GM06990 (cell line): ENCODE results near the gene ADORA2B.

Source experiments
- DNase-seq: peaks from one replicate; pipeline ENCODE4 v3.0.0-alpha.2; 2011; ENCODE audit not compliant: insufficient read length; ENCODE audit errors: extremely low read depth
- H3K27me3 ChIP-seq: replicated peaks from 2 replicates; pipeline ENCODE4 v1.6.0; 2011; ENCODE audit warnings: low read length; ENCODE audit not compliant: control insufficient read depth, insufficient read depth
- H3K36me3 ChIP-seq: 2 replicates; pipeline ENCODE4 v1.5.1; 2011; ENCODE audit warnings: low read length; ENCODE audit not compliant: control insufficient read depth, insufficient read depth
- H3K4me3 ChIP-seq: replicated peaks from 2 replicates; pipeline ENCODE4 v1.5.1; 2011; ENCODE audit warnings: low read depth, mild to moderate bottlenecking, control low read depth, low read length
- TF ChIP-seq, protein P1 (sequence below): IDR thresholded peaks from 2 replicates; pipeline ENCODE4 v1.5.1; 2011; ENCODE audit warnings: low read length, control low read depth, mild to moderate bottlenecking, inconsistent platforms; ENCODE audit not compliant: insufficient read depth, poor library complexity, severe bottlenecking

The ADORA2B gene

DNA sequence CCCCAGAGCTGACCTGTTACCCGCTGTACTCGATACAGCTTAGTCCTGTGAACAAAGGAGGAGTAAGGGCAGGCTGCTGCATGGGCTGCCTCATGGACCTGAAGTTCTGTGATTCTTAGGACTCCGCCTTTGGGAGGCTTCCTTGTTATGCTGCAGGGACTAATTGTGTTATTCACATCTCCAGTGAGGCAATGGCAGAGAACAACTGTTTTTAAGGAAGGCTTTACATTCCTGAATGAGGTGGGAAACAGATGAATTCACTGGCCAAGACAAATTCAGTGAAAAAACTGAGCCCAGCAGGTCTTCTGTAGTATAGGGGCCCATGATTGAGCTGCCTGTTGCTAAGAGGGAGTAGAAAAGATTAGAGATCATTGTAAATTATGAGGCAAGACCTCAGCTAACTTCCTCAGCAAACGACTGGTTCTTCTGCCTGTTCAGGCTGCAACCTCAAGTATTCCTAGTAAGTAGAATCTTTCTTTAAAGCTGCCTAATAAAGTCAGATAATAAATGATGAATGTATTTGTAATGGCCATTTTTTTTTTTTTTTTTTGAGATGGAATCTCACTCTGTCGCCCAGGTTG is 26.3 kb downstream of the ADORA2B start:
- TF ChIP-seq, protein P1, sequence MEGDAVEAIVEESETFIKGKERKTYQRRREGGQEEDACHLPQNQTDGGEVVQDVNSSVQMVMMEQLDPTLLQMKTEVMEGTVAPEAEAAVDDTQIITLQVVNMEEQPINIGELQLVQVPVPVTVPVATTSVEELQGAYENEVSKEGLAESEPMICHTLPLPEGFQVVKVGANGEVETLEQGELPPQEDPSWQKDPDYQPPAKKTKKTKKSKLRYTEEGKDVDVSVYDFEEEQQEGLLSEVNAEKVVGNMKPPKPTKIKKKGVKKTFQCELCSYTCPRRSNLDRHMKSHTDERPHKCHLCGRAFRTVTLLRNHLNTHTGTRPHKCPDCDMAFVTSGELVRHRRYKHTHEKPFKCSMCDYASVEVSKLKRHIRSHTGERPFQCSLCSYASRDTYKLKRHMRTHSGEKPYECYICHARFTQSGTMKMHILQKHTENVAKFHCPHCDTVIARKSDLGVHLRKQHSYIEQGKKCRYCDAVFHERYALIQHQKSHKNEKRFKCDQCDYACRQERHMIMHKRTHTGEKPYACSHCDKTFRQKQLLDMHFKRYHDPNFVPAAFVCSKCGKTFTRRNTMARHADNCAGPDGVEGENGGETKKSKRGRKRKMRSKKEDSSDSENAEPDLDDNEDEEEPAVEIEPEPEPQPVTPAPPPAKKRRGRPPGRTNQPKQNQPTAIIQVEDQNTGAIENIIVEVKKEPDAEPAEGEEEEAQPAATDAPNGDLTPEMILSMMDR: no peak
- no peak for DNase-seq
- H3K36me3 ChIP-seq: no peaks in the 10 kb centered on the region
- H3K27me3 ChIP-seq: no peaks in the 10 kb centered on the region; the same call in none of the 2 replicates
- H3K4me3 ChIP-seq: no peak overlapping the region

DNA sequence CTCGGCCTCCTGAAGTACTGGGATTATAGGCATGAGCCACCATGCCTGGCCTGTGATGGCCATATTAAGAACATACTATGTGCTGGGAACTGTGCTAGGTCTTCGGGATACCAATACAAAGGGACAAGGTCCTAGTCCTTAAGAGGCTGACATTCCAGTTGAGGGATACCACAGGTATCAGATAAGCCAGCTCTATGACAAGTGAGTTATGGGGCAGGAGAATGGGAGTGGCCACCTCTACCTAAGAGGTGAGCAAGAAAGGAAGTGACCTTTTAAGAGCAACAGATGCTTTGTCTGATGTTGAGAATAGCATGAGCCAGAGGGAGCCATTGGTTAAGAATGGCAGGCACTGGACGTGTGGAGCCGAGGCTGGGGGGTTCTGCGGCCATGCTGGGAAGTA is 27.0 kb downstream of the ADORA2B start:
- TF ChIP-seq, protein P1: no peak
- no peaks in the 10 kb centered on the region for H3K36me3 ChIP-seq
- no peaks in the 10 kb centered on the region; the same call in none of the 2 replicates for H3K27me3 ChIP-seq
- H3K4me3 ChIP-seq: no peak overlapping the region
- no peak for DNase-seq

DNA sequence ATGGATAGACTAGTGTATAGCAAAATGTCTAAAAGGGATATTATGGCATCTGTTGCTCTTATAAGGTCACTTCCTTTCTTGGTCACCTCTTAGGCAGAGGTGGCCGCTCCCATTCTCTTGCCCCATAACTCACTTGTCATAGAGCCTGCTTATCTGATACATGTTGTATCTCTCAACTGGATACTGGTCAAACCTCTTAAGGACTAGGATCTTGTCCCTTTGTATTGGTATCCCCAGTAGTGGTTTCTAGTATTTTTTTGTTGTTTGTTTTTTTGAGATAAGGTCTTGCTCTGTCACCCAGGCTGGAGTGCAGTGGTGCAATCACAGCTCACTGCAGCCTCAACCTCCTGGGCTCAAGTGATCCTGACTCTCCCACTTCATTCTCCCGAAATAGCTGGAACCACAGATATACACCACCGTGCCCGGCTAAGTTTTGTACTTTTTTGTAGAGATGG is 27.6 kb downstream of the ADORA2B start:
- TF ChIP-seq, protein P1: no peak
- no peaks in the 10 kb centered on the region for H3K36me3 ChIP-seq
- H3K27me3 ChIP-seq: no peaks in the 10 kb centered on the region; the same call in none of the 2 replicates
- DNase-seq: no peak
- no peak overlapping the region for H3K4me3 ChIP-seq

DNA sequence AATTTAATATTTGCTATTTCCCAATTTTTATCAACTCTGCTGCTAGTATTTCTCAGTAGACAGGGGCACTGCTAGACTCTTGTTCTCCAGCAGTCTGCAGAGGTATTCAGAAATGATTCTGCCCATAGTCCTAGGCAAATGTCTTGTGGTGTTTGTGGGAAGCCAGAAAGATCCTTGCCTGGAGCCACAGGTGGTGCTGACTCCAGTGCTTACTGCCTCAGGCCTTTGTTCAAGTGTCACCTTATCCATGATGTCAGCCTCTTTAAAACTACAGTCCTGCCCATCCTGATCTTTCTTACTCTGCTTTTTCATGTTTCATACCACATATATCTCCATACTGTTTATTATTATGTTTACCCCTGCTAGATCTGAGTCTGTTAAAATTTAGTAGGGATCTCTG is 28.1 kb downstream of the ADORA2B start:
- TF ChIP-seq, protein P1: no peak
- no peak for DNase-seq
- no peaks in the 10 kb centered on the region; the same call in none of the 2 replicates for H3K27me3 ChIP-seq
- no peaks in the 10 kb centered on the region for H3K36me3 ChIP-seq
- no peak overlapping the region for H3K4me3 ChIP-seq

DNA sequence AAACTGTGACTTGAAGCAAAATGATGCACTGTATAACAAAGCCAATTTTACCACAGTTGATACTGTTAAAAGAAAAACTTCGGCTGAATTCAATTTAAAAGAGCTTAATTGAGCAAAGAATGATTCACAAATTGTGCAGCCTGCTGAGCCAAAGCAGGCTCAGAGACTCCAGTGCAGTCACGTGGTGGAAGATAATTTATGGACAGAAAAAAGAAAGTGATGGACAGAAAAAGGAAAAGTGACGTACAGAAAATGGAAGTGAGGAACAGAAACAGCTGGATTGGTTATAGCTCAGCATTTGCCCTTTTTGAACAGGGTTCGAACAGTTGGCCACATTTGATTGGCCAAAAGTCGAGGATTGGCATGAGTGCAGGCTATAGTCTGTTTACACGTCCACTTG is 28.9 kb downstream of the ADORA2B start:
- TF ChIP-seq, protein P1: no peak
- no peak for DNase-seq
- H3K27me3 ChIP-seq: no peaks in the 10 kb centered on the region; the same call in none of the 2 replicates
- H3K36me3 ChIP-seq: no peaks in the 10 kb centered on the region
- H3K4me3 ChIP-seq: no peak overlapping the region

DNA sequence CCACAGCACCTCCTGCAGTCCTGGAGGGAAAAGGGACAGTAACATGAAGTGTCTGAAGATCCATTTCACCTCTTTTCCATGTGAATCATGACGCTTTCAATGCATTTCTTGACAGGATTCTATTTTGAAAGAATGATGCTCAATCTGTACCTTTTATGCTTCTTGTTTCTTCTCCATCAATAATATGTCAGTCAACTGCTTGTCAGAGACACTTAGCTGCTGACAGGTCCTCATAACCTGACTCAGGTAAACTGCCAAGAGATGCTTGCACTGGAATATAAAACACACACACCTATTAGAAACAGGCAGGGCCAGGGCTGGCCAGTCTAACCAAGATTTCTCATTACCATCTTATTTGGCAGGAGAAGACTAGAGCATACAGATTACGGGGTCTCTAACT is 33.0 kb downstream of the ADORA2B start:
- H3K27me3 ChIP-seq: no peaks in the 10 kb centered on the region
- TF ChIP-seq, protein P1: no peak
- no peak for DNase-seq
- H3K4me3 ChIP-seq: no peak overlapping the region
- H3K36me3 ChIP-seq: no peaks in the 10 kb centered on the region
